GM19372 (cell line): ENCODE measurements around the gene SLC8A2.

Experiments used
- ATAC-seq: cut with Tn5 transposase; IDR thresholded peaks from one replicate; pipeline ENCODE4 v1.9.1; 2021; ENCODE audit warnings: mild to moderate bottlenecking, low read depth, moderate library complexity; ENCODE audit not compliant: unreplicated experiment

The SLC8A2 gene

DNA sequence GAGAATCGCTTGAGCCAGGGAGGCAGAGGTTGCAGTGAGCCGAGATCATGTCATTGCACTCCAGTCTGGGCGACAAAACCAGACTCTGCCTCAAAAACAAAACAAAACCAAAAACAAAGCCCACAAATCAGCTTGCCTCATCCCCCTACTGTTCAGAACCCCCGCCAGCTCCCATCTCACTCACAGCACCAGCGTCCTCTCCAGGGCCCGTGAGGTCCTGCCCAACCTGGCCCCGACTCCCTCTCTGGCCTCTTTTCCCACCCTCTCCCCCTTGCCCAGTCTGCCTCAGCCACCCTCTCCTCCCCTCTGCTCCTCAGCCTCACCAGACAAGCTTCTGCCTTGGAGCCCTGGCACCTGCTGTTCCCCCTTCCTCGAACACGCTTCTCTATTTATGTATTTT lies 3.8 kb downstream of the SLC8A2 start:
- ATAC-seq = no peak

DNA sequence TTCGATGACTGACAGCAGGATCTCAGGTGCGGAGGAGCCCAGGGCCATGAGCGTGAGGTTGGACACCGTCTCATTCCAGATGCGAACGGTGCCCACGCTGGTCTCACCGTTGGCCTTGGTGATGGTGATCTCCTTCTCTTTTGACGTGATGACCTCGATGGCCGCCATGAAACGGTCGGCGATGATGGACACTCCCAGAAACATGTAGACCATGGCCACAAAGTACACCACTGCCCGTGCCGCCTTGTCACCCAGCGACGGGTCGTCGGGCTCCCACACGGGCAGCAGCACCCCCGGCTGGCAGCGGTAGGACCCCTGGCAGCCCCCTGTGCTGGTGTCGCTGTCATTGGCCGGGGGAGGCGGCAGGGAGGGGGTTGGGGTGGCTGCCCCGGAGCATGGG lies 5.7 kb downstream of the SLC8A2 start:
- ATAC-seq = no peak

DNA sequence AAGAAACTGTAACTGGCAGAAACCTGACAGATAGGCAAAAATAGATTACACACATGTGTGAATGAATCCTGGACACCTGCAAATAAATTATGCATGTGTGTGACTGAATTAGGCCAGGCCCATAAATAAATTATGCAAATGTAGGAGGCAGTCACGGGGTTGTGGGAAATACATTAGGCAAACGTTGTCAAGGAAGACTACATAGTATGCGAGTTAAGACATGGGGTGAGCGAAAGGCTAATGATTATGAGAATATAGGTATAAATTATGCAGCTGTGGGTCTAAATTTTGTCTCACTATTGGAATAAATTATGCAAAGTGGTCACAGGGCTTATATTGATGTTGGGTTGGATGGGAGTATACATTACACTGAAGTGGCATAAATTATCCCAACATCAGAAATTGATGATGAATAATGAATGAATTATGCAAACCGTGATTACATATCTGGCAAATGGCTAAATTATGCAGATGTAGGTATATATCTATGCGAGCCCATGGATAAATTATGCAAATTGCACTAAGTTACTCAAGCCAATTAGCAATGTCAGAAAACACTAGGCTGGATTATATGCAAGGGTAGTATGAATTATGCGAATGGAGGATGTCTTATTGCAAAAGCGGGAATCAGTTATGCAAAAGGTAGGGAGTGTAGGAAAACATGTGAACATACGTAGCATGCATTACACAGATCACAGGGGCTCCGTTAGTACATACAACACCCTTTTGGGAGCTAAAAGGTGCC lies 6.8 kb downstream of the SLC8A2 start:
- ATAC-seq = no peak

DNA sequence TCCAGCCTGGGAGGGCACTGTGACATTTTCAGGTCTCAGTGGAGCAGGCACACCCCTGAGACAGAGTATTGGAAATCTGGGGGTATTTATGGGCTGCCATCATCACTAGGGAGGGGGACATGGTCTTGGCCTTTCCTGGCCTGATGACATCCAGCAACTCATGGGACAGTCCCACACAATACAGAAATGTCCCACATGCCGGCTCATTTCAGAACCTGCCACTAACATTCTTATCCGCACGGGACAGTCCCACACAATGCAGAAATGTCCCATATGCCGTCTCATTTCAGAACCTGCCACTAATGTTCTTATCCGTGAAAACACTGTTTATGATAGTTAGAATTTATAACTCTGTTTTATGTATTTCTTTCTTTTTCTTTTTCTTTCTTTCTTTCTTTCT lies 9.8 kb downstream of the SLC8A2 start:
- no peak for ATAC-seq

DNA sequence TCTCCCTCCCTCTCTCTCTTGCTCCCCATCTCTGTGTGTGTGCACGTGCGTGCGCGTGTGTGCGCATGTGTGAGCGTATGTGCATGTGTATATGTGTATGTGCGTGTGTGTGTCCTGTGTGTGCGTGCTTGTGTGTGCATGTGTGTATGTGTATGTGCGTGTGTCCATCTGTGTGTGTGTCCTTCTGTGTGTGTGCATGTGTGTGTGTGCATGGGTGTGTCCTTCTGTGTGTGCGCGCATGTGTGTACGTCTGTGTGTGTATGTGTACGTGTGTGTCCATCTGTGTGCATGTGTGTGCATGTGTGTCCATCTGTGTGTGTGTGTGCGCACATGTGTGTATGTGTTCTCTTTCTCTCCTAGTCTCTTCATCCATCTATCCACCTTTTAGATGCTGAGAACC lies 12.2 kb downstream of the SLC8A2 start:
- ATAC-seq = no peak

DNA sequence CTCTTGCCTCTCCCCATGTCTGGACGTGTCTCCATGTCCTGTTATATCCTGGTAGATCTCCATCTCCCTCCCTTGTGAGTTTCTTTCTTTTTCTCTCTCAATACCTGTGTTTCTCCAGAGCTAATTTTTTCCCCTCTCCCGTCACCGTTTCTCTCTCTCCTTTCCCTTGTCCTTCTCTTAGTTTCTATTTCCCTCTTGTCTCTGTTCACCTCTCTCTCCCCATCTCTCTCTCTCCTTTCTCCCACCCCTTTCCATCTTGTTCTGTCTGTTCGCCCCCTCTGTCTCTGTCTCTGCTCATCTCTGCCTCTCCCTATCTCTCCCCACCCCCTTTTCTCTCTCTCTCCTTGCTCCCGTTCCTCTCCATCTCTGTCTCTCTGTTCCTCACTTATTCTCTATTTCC lies 13.0 kb downstream of the SLC8A2 start:
- no peak for ATAC-seq

DNA sequence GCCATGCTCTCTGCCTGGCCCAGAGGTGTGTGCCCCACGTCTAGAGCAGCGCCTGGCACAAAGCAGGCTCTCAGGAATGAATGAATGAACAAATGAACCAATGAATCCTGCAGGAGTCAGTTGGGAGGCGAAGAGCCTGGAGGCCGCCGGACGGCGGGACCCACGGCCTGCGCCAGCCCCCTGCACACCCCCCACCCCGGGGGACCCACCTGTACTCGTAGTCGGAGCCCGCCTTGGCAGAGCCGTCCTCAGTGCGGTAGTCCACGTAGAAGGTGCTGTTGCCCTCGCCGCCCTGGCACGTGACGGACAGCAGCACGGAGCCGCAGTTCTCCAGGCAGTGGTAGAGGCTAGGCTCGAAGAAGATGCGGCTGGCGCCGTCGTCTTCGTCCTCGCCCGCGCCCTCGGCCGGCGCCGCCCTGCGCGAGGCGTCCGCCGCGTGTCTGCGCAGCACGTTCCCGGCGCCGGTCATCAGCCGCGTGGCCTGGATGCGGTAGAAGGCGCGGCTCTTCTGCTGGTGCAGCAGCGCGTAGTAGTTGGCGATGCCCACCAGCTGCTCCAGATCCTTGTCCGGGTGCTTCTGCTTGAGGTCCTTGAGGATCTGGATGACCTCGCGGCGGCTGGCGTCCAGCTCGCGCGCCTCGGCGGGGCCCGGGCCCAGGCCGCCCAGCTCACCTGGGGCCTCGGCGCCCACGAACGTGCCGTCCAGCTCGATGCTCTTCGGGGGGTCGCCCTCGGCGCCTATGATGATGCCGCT lies 14.8 kb downstream of the SLC8A2 start:
- no peak for ATAC-seq

DNA sequence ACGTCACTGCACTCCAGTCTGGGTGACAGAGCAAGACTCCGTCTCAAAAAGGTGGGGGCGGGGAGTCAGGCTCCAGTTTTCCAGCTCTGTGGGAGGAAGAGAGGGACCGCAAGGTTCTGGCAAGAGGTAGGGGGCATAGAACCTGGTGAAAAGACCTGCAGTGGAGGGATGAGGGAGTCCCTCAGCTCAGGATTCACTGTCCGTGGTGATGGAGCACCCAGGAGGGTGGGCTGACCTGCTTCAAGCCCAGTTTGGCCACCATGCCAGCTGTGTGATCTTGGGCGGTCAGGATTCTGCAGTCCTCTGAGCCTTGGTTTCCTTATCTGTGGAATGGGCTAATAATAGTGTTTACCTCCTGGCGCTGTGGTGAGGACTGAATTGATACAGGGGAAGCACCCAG lies 21.2 kb downstream of the SLC8A2 start:
- ATAC-seq = no peak

DNA sequence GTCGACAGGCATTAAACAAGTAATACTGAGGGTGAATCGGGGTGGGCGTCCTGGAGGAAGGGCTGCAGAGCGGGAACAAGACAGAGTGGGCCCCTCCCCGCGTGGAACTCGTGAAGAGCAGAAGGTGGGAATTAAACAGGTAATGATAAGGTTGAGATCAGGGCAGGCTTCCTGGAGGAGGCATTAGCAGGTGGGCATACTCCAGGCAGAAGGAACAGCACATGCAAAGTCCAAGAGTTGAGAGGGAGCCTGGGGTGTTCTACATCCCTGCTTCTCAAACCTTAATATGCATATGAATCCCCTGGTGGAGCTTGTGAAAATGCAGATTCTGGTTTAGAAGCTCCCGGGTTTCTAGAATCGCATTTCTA lies 23.3 kb downstream of the SLC8A2 start:
- no peak for ATAC-seq

DNA sequence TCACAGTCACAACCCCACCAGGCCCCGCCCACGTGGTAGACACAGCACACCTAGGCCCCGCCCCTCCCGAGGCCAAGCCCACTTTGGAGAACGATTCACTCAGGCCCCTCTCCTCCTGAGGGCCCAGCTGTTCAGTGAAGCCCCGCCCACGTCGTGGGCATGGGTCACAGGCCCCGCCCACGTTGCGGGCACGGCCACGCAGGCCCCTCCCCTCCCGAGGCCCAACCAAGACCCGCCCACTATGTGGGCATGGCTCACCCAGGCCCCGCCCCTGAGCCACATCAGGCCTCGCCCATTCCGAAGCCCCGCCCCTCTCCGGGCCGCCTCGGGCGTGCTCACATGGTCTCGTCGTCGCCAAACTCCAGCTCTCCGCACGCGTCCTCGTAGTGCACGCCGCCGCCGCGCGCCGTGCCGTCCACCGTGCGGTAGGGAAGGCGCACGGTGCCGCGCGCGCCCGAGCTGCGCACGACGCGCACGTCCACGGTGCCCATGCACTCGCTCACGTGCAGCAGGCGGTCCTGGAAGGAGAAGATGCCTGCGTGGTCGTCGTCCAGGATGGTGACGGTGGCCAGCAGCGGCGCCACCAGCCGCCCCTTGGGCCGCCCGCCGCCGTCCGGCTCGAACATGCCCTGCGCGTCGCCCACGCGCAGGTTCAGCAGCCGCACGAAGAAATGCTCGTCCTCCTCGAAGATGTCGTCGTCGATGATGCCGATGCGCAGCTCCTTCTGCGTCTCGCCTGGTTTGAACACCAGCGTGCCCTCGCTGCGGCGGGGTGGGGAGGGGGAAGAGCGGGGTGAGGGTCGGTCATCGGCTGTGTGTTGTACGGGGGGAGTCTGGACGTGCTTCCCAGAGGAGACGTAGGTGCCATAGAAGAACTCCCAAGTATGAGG lies 24.0 kb downstream of the SLC8A2 start:
- no peak for ATAC-seq

DNA sequence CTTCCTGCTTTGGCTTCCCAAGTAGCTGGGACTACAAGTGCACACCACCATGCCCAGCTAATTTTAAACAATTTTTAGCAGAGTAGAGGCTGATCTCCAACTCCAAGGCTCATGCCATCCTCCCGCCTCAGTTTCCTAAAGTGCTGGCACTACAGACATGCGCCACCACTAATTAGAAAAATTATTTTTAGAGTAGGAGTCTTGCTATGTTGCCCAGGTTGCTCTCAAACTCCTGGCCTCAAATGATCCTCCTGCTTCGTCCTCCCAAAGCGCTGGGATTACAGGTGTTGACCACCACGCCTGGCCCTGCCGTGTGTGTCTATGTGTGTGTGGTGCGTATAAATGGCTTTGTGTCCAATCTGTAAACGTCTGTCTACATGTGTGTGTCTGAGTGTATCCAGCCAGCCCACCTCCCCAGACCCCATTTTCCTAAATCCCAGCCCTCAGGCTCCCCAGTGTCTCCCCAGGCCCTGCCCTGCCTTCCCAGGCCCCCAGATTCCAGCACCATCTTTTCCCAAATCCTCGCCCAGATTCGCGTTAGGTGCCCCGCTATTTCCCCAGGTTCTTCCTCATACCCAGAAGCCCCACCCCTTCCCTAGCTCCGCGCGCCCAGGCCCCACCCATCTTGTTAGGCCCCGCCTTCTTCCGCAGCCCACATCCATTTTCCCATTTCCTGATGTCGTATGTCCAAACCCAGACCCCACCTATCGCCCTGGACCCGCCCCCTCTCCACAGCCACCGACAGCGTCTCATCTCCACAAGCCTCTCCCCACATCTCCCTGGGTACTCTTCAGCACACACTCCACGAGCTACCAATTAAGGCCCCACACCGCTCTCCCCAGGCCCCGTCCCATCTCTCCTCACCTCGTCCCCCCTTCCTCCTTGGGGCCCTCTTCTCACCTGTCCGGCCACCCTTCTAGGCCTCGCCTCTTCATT lies 24.9 kb downstream of the SLC8A2 start:
- ATAC-seq = no peak

DNA sequence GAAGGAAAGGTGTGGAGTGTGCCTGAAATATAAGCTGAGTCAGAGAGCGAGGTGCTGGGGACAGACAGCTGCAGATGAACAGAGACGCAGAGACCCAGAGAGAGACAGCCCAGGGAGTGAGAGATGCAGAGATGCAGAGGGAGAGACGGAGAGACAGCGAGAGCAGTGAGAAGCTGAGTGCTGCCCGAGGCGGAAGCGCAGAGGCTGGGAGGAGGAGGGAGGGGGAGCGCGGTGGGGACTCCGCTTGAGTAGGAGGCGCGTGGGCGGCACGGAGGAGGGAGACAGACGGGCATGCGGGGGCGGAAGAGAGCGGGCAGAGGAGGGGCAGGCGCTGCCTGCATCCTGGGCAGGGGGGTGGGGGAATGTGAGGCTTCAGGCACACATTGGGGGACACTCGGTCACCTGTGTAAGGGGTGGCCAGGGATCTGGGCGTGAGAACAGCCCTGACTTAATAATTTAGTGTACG lies 25.7 kb downstream of the SLC8A2 start:
- ATAC-seq = no peak

DNA sequence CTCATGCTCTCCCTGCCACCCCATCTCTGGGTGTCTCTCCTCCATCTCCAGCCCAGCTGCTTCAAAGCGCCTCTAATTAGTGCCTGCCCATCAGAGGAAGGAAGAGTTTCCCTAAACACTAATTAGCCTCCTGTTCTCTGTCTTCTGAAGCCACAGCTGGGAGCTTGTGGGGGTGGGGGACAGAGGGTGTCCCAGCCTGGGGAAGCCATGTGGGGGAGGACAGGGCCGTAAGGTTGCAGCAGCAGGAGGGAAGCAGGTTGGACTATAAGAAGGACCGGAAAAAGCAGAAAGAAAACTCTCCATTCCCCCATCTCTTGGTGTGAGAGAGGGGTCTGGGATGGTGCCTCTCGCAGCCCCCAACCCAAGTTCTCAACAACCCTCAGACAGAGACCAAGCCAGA lies 26.2 kb downstream of the SLC8A2 start:
- no peak for ATAC-seq

DNA sequence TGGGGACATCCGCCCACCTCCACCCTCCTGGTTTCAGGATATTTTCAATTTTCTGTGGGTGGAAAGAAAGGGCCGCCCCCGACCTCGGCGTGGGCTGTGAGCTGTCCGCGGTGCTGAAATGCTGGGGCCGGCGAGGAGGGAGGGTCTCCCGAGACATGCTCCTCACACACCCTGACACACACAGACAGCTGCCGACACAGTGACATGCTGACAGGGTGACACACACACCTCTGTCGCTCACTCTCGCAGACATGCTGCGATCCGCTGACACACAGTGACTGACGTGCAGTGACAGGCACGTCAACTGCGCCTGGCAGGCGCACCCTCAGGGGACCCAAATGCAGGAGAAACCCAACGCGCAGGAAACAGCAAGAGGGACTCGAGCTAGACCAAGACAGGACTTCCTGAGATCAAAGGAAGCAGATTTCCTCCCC lies 27.3 kb downstream of the SLC8A2 start:
- ATAC-seq = no peak

DNA sequence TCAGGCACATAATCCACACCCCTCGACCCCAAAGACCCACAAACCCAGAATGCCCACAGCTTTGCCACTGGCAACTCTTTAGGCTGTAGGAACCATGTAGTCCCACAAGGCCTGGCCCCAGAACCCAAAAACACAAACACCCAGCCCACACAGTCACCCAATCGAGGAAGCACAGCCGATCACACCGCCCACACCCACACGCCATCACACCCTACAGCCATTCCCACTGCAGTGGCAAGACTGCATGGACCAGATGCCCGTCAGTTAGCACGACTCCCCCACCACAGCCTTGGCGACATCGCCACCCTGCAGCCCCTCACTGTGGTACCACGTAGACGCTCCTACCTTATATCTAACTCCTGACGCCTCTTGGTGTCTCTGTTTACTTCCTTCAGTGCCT lies 28.4 kb downstream of the SLC8A2 start:
- no peak for ATAC-seq

DNA sequence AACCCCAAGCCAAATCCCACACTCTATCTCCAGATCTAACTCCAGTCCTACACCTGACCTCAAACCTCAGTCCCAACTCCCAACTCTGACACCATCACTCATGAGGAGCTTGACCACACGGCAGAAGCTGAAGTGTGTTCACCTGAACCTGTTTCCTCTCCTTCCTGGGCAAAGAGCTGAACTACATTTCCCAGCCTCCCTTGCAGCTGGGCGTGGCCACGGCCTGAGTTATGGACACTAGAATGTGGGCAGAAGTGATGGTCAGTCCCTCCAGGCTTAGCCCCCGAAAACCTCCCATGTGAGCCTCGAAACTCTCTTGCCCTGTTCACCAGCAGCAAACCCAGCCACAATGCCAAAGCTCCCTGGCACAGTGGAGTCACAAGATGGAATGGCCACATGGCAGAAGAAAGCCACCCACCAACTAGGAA lies 32.9 kb downstream of the SLC8A2 start:
- no peak for ATAC-seq

DNA sequence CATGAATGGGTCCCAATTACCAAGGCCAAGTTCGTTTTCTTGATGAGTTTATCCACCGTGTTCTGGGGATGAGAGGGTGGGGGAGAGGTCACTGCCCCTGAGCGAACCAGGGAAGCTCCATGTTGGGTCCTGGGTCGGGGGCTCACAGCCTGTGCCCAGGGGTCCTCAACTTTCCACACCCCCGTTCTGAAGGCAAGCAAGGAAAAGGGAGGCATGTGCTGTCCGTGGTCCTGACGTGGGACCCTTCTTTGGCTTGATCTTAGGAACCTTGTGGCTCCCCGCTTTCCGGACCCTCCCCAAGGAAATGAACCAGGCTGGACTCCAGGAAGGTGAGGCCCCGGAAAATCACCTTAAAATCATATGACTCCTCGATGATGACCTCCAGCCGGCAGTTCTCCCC lies 34.2 kb downstream of the SLC8A2 start:
- ATAC-seq = no peak

DNA sequence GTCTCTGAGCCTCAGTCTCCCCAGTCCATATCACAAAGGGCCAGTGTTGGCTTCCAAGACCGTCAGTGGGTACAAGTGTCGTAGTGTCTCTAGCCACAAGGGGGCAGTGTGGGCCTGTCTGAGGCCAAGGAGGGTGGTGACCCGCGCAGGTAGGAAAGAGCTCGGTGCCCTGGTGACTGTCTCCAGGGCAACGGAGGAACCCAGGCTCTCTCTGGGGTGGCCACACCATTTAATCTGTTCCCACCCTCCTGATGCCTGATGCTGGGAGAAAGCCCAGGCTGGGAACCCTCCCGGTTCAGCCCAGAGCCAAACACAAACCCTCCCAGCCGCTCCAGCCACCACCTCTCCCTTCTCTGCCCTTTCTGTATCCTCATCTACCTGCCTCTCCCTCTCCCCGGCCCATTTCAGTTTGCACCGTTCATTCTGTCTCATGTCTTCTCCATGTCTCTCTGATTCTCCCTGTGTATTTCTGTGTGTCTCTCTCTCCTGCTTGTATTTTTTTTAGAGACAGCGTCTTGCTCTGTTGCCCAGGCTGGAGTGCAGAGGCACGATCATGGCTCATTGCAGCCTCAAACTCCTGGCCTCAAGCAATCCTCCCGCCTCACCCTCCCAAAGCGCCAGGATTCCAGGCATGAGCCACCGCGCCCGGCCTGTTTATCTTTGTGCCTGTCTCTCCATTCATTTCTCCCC lies 34.8 kb downstream of the SLC8A2 start:
- no peak for ATAC-seq

DNA sequence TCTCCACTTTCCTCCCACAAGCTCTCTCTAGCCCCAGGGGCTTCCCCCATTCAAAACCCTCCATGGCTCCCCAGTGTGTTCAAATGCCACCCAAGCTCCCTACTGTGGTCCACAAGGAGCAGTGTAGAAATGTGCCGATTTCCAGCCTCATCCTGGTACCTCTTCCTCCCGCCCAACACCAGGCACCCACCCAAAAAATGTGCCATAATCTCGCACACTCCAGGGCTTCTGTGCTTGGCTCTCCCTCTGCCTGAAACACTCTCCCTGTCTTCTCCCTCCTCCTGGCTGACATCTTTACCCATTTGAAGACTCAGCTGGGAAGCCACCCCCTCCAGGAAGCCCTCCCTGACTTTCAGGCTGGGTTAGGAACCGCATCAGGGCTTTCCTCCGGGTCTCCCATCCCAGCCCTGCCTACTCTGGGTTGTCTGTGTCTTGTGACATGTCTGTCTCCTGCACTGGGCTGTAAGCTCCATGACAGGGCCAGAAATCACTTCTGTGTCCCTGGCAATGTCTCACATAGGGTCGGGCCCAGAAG lies 35.7 kb downstream of the SLC8A2 start:
- ATAC-seq = no peak
